Measurements from ENCODE around the gene METTL25B. TPM values are rescaled to one million over a fixed set of nuclear protein-coding genes. Genes with fewer than 3 reads are reported as not detected.

METTL25B gene
- total and polyA plus RNA-seq, 10 of the 15 experiments (the other 5 are each of a cell fraction or from before 2014, with no cell fraction given) = 5.9 to 25.2 (median 13.5) TPM

DNA sequence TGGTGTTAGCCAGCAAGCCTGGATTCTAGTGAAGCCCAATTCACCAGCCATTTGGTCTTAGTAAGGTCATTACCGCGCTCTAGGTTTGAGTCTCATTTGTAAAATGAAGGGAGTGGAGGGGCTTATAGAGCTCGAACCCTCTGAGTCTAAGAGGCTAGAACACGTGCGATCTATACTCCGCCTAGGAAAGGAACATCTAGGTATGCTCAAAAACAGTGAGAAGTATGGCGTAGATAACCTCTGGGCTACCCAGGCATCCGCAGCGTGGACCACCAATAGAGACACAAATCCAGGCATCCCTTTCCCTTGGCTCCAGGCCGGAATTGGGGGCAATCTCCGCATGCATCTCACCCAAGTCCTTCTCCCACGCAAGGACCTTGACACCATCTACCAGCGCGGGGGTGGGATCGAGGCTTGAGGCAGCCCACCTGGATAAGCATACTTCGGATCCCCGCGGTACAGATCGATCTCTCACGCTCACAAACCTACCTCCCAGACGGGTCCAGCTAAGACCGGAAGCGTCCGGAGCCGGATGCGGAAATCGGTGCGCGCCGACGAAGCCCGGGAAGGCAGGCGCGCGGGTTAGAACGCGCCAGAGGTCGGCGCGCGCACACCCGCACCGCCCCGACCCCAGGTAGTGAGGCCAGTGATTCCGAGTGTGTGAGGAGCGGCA, at the start of gene METTL25B (continued):
- TF ChIP-seq, protein P1, sequence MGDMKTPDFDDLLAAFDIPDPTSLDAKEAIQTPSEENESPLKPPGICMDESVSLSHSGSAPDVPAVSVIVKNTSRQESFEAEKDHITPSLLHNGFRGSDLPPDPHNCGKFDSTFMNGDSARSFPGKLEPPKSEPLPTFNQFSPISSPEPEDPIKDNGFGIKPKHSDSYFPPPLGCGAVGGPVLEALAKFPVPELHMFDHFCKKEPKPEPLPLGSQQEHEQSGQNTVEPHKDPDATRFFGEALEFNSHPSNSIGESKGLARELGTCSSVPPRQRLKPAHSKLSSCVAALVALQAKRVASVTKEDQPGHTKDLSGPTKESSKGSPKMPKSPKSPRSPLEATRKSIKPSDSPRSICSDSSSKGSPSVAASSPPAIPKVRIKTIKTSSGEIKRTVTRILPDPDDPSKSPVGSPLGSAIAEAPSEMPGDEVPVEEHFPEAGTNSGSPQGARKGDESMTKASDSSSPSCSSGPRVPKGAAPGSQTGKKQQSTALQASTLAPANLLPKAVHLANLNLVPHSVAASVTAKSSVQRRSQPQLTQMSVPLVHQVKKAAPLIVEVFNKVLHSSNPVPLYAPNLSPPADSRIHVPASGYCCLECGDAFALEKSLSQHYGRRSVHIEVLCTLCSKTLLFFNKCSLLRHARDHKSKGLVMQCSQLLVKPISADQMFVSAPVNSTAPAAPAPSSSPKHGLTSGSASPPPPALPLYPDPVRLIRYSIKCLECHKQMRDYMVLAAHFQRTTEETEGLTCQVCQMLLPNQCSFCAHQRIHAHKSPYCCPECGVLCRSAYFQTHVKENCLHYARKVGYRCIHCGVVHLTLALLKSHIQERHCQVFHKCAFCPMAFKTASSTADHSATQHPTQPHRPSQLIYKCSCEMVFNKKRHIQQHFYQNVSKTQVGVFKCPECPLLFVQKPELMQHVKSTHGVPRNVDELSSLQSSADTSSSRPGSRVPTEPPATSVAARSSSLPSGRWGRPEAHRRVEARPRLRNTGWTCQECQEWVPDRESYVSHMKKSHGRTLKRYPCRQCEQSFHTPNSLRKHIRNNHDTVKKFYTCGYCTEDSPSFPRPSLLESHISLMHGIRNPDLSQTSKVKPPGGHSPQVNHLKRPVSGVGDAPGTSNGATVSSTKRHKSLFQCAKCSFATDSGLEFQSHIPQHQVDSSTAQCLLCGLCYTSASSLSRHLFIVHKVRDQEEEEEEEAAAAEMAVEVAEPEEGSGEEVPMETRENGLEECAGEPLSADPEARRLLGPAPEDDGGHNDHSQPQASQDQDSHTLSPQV (IDR thresholded peaks at IDR 0.05) = no peak
- no peak for TF ChIP-seq SP1 (IDR thresholded peaks at IDR 0.05; ENCODE audit: low read depth, low read length)
- no peak for TF ChIP-seq RAD21 (IDR thresholded peaks at IDR 0.05; ENCODE audit: insufficient read depth, low read depth, low read length)
- TF ChIP-seq RAD51 (IDR thresholded peaks at IDR 0.05) = no peak
- TF ChIP-seq, protein P2, sequence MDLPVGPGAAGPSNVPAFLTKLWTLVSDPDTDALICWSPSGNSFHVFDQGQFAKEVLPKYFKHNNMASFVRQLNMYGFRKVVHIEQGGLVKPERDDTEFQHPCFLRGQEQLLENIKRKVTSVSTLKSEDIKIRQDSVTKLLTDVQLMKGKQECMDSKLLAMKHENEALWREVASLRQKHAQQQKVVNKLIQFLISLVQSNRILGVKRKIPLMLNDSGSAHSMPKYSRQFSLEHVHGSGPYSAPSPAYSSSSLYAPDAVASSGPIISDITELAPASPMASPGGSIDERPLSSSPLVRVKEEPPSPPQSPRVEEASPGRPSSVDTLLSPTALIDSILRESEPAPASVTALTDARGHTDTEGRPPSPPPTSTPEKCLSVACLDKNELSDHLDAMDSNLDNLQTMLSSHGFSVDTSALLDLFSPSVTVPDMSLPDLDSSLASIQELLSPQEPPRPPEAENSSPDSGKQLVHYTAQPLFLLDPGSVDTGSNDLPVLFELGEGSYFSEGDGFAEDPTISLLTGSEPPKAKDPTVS (IDR thresholded peaks at IDR 0.05; ENCODE audit: low read depth, low read length) = no peak
- no peak for TF ChIP-seq HDAC6 (IDR thresholded peaks at IDR 0.05; ENCODE audit: unreplicated experiment)
- no peak for TF ChIP-seq NR2C2 (IDR thresholded peaks at IDR 0.05; ENCODE audit: borderline replicate concordance, control insufficient read depth, insufficient read length, low read depth)

All from GM12878 (cell line).